ENCODE data around the gene AP4S1.

DNA sequence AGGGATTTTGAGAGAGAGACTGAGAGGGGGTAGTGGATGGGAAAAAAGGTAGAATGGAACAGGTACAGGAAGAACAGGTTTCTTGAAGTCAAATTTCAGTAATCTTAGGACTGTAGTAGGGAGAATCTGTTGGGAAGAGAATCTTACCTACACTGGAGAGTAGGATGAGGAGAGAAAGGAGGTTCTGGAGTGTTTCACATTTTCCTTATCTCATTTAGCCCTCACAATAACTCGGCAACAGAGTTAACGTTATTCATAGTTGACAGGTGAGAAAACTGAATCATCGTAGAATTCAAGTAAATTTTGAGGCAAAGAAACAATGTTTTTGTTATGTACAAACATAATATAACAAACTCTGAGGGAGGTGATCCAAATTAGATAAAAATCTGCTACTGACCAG lies 17.9 kb downstream of the AP4S1 start:
- TF ChIP-seq CTCF (IDR thresholded peaks at IDR 0.05 in 8 of 11, conservative IDR thresholded peaks at IDR 0.05 in 3 of 11) (no peak), POLR2A (IDR thresholded peaks at IDR 0.05) (no peak)
